Left colon (tissue), 2 donors: ENCODE data around the gene OXSR1. TPM values are rescaled to one million over a fixed set of nuclear protein-coding genes. Genes with fewer than 3 reads are reported as not detected.
"Not testable (repeated sequence)": the region's sequence is repeated elsewhere in the genome, so short reads cannot be mapped to it uniquely, and the experiment has no call there.

Source experiments
- ATAC-seq: fragments of 200-7000 bp; cut with Tn5 transposase; one replicate; pipeline ENCODE4 v1.9.1; 2020; ENCODE audit warnings: mild to moderate bottlenecking, moderate library complexity
- DNase-seq, 2 donors: peaks; one replicate each; pipeline ENCODE4 v3.0.0-alpha.2; 2020
- intact Hi-C, 2 donors: fragments of 100-400 bp; cut with DNase I in 1 of 2; cut with micrococcal nuclease in 1 of 2; formaldehyde crosslinking; loops; one replicate each; pipeline versions ENCODE4 v1.11.2 to v1.14.0; 2022; cut with DNase I, micrococcal nuclease
- total RNA-seq, 2 donors: library from RNA; stranded (reverse); fragmentation: NEBNext Ultra II Directional; extraction: Animal tissue kit (Norgen Biotek cat#: 25700); gene quantifications; one replicate each; pipeline ENCODE4 v1.2.1, GENCODE V29; 2021
- donor health status: DM: no; HTN: no; CAD: no.
- donor health status: DM: yes; HTN: yes; CAD: no.

Gene OXSR1
- total RNA-seq, 2 donors from 2014 or later = 42.5 to 42.8 TPM

DNA sequence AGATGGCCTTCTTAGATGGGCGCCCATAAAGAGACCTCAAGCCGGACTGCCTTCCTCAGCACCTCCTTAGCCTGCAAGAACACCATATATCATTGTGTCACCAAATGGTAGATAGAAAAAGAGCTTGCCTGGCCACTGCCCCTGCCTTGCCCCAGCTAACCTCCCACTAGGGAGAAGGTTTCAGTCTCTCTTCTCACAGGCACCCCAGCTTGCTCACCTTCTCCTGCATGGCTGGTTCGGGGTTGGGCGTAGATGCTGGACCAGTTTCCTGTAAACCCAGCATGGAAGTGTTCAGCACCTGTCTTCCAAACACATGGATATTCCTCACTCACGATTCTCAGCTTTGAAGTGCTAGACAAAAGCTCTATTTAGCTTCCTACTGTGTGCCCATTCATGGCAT is 113.5 kb downstream of the OXSR1 start:
- no peak for DNase-seq
- intact Hi-C loops = no loop called here
- ATAC-seq = no peak

GRCh38 chr3:38281895-38282686 is 116.8 kb downstream of the OXSR1 start, which contains the start of gene SLC22A14:
TSS of gene SLC22A14 (plus strand) at chr3:38282294. CDS start at chr3:38306027, 23,733 bp downstream.
- intact Hi-C loops = no loop called here
- ATAC-seq (no peak), DNase-seq (no peak)

DNA sequence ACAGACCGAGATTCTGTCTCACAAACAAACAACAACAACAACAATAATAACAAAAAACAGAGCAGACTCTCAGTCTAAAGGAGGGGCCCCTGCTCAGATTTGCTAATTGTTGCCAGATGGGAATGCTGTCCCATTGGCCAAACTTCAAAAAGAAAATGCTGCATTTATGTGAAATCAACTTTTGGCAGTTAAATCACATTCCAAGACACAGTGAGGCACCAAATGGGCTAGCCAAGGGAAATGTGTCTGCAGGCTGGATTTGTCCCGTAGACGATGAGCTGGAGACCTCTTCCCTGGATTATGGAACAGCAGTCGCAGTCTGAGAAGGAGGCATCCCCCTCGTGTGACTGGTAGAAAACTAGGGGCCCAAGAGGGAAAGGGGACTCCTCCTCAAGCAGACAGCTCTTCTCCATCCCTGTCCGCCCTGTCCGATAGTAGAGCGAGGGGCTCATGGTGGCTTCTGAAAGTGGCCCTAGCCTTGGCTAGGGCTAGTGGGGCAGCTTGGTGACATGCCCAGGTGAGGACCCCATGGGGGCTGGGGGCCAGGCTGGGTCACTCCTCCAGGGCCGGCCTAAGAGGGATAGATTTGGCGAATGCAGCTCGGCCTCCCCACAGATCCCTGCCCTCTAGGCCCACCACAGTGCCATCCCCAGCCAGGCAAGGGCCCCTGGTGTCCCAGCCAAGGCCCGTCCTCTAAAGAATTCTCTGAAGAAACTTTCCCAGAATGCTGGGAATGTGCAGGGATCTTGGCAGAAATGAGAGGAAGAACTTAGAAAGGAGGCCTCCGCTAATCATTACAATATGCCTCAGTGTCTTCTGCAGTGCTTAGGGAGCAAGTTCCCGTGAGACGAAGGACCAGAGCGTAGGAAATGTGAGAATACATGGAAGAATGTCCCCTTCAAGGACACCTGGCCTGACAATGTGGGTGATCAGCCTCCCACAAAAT is 118.7 kb downstream of the OXSR1 start:
- DNase-seq (no peak), ATAC-seq (no peak)
- intact Hi-C loops = no loop called here

DNA sequence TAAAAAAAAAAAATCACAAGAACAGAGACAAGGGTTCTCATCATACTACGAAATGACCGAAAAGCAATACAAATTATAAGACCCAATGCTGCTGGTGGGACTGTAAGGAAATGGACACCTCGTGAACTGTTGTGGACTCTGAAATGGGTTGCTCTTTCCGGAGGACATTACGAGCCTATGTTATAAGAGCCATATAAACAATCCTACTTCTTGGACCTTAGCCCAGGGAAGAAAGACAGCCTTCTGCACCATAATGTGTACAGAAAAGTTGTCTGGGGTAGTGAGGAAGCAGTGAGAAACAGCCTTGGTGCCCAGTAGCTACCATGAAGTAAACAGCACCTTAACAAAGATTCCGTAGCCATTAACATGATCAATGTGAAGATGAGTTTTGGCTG is 119.4 kb downstream of the OXSR1 start:
- intact Hi-C loops = no loop called here
- no peak for DNase-seq
- peak; percentile 38 for ATAC-seq

DNA sequence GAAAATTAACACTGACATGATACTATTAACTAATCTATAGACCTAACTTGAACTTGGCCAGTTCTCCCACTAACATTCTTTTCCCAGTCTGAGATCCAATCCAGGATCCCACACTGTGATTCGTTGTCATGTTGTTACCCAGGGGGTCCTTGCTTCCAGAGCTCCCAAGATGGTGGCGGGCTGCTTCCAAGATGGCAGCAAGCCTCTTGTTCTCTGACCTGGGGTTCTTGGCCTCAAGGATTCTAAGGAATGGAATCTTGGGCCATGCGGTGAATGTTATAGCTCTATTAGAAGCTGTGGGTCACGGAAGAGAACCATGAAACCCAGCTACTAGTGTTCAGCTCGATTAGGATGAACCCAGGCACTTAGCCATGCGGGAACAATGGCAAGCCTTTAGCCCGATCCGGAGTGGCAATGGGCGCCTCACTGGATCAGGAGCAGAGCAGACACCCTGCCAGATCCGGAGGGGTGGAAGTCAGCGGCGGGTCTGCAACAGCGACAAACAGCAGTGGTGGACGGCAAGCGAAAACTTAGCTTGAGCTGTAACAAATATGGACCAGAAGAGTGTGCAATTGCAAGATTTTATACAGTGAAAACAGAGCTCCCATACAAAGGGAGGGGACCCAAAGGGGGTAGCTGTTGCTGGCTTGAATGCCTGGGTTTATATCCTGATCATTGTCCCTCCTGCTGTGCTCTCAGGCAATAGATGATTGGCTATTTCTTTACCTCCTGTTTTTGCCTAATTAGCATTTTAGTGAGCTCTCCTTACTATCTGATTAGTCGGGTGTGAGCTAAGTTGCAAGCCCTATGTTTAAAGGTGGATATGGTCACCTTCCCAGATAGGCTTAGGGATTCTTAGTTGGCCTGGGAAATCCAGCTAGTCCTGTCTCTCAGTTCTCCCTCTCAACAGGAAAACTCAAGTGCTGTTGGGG is 124.2 kb downstream of the OXSR1 start:
- ATAC-seq, intact Hi-C loops, DNase-seq: not testable (repeated sequence)

DNA sequence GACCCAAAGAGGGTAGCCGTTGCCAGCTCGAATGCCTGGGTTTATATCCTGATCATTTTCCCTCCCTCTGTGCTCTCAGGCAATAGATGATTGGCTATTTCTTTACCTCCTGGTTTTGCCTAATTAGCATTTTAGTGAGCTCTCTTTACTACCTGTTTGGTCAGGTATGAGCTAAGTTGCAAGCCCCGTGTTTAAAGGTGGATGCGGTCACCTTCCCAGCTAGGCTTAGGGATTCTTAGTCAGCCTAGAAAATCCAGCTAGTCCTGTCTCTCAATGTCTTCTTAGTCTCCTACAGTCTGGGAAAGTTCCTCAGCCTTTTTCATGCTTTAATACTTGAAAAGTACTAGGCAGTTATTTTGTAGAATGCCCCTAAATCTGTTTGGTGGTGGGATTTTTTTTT is 131.7 kb downstream of the OXSR1 start:
- DNase-seq, ATAC-seq, intact Hi-C loops: not testable (repeated sequence)

DNA sequence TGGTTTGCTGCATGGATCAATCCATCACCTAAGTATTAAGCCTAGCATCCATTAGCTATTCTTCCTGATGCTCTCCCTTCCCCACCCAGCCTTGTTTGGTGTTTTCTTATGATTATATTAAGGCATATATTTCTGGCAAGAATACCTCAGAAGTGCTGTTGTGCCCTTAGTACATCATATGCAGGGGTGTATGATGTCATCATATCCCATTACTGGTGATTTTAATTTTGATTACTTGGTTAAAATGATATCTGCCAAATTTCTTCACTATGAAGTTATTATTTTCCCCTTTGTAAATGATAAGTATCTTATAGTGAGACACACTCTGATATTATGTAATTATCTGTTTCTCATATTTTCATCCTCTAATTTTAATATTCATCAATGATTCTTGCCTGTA is 132.2 kb downstream of the OXSR1 start:
- DNase-seq (no peak), ATAC-seq (no peak)

GRCh38 chr3:38297947-38298711 is 132.8 kb downstream of the OXSR1 start:
- intact Hi-C loops = no loop called here
- ATAC-seq = peak; percentile 52
- DNase-seq = no peak

More for the DNA sequence above, 132.2 kb downstream of the OXSR1 start:
- intact Hi-C loops = no loop called here

Other genes with a start within 250 kb of the OXSR1 start
- 100 to 1,000 TPM; 174 to 184 TPM for gene VILL, start 174.8 kb upstream of the OXSR1 start, total RNA-seq
- gene PLCD1, start 135.9 kb upstream of the OXSR1 start, total RNA-seq = 100 to 1,000 TPM in 1 of 2 donors, 10 to 100 TPM in 1; 80.2 to 114 TPM
- gene DLEC1, start 126.3 kb upstream of the OXSR1 start, total RNA-seq = 1 to 10 TPM; 1.5 to 2.1 TPM
- 100 to 1,000 TPM; 177 to 186 TPM for gene ACAA1, start 28.4 kb upstream of the OXSR1 start, total RNA-seq
- 10 to 100 TPM; 66.1 to 76.4 TPM for gene MYD88, start 26.9 kb upstream of the OXSR1 start, total RNA-seq
- gene SLC22A13, start 100.3 kb downstream of the OXSR1 start, total RNA-seq = under 1 TPM; 0.27 to 0.61 TPM
- gene SLC22A14, start 116.8 kb downstream of the OXSR1 start, total RNA-seq = not detected
- 10 to 100 TPM; 18.0 to 19.2 TPM for gene XYLB, start 181.2 kb downstream of the OXSR1 start, total RNA-seq